Astrocyte (in vitro differentiated cells and primary cell): ENCODE measurements around the gene ALKBH2. TPM values are rescaled to one million over a fixed set of nuclear protein-coding genes. Genes with fewer than 3 reads are reported as not detected.

ENCODE experiments used
- DNase-seq: peaks from one replicate; pipeline ENCODE4 v3.0.0-alpha.2; 2010; ENCODE audit warnings: low read depth
- FAIRE-seq: peaks from 2 replicates; lab custom pipeline; 2011; peaks lifted over from hg19 to GRCh38; lab: Jason Lieb, UNC
- H2AFZ ChIP-seq: 2 replicates; pipeline ENCODE4 v1.6.0; 2012; ENCODE audit warnings: low read depth, low read length, inconsistent platforms
- H3K27ac ChIP-seq: 2 replicates; pipeline ENCODE4 v1.5.1; 2011; ENCODE audit warnings: low read depth, low read length, inconsistent platforms
- H3K27me3 ChIP-seq: 2 replicates; pipeline ENCODE4 v1.6.0; 2011; ENCODE audit warnings: low read length, inconsistent platforms; ENCODE audit not compliant: insufficient read depth
- H3K36me3 ChIP-seq: 2 replicates; pipeline ENCODE4 v1.5.1; 2011; ENCODE audit warnings: low read length, inconsistent platforms; ENCODE audit not compliant: insufficient read depth
- H3K4me1 ChIP-seq: 2 replicates; pipeline ENCODE4 v1.5.1; 2011; ENCODE audit warnings: low read length, inconsistent platforms; ENCODE audit not compliant: insufficient read depth
- H3K4me2 ChIP-seq: 2 replicates; pipeline ENCODE4 v1.6.0; 2012; ENCODE audit warnings: low read length, inconsistent platforms
- H3K4me3 ChIP-seq: 2 replicates; pipeline ENCODE4 v1.5.1; 2011; ENCODE audit warnings: low read depth, mild to moderate bottlenecking, low read length, inconsistent platforms; ENCODE audit not compliant: insufficient read depth
- H3K79me2 ChIP-seq: 2 replicates; pipeline ENCODE4 v1.6.0; 2012; ENCODE audit warnings: mild to moderate bottlenecking, low read length, inconsistent platforms; ENCODE audit not compliant: insufficient read depth
- H3K9ac ChIP-seq: 2 replicates; pipeline ENCODE4 v1.6.0; 2012; ENCODE audit warnings: mild to moderate bottlenecking, low read length, inconsistent platforms
- H3K9me3 ChIP-seq: 2 replicates; pipeline ENCODE4 v1.5.1; 2012; ENCODE audit warnings: low read depth, mild to moderate bottlenecking, low read length, inconsistent platforms; ENCODE audit not compliant: insufficient read depth
- H4K20me1 ChIP-seq: 2 replicates; pipeline ENCODE4 v1.6.0; 2012; ENCODE audit warnings: low read length, inconsistent platforms; ENCODE audit not compliant: insufficient read depth
- H3K27ac Mint-ChIP-seq: one replicate; pipeline ENCODE4 v1.8.0; 2021; ENCODE audit warnings: mild to moderate bottlenecking, mixed read lengths; ENCODE audit not compliant: unreplicated experiment
- H3K27me3 Mint-ChIP-seq: one replicate; pipeline ENCODE4 v1.8.0; 2021; ENCODE audit warnings: low read depth, mixed read lengths; ENCODE audit not compliant: unreplicated experiment
- H3K36me3 Mint-ChIP-seq: one replicate; pipeline ENCODE4 v1.8.0; 2021; ENCODE audit warnings: low read depth, mixed read lengths; ENCODE audit not compliant: unreplicated experiment
- H3K4me1 Mint-ChIP-seq: one replicate; pipeline ENCODE4 v1.8.0; 2021; ENCODE audit warnings: low read depth, mixed read lengths; ENCODE audit not compliant: unreplicated experiment
- H3K4me3 Mint-ChIP-seq: one replicate; pipeline ENCODE4 v1.8.0; 2021; ENCODE audit warnings: mild to moderate bottlenecking, moderate library complexity, mixed read lengths; ENCODE audit not compliant: unreplicated experiment
- H3K9me3 Mint-ChIP-seq: one replicate; pipeline ENCODE4 v1.8.0; 2021; ENCODE audit warnings: mild to moderate bottlenecking, mixed read lengths; ENCODE audit not compliant: unreplicated experiment
- EZH2 ChIP-seq: IDR thresholded peaks from 2 replicates; pipeline ENCODE4 v1.6.1; 2012; ENCODE audit warnings: mild to moderate bottlenecking, low read length, inconsistent platforms; ENCODE audit not compliant: insufficient read depth
- total RNA-seq: library from RNA; stranded (reverse); gene quantifications from 2 replicates; pipeline ENCODE4 v1.2.1, GENCODE V29; 2021
- TF ChIP-seq, protein P1 (sequence below): IDR thresholded peaks from 2 replicates; pipeline ENCODE4 v1.5.1; 2011; ENCODE audit warnings: low read depth, mild to moderate bottlenecking, inconsistent platforms, low read length, moderate library complexity; ENCODE audit not compliant: insufficient read depth

Gene ALKBH2
- total RNA-seq, 1 donor from 2014 or later = 5.1 TPM

DNA sequence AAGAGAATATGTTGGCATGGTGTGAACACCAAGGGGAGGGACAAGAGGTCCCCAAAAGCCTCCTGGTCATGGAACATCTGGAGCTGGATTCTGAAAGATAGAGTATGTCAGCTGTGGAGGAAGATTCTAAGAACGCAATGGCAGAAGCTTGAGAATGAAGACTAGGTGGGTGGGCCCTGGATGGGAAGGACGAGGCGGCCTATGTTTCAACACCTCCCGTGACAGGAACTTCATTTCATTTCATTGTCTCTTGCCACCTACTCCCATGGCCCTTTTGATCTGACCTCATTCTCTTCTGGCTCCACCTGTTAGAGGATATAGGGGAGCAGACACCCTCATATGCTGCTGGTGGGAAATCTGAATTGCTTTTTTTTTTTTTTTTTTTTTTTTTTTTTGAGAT lies 7.5 kb upstream of the ALKBH2 start:
- Mint-ChIP-seq H3K27ac (no peak overlapping the region), H3K27me3 (no peaks in the 10 kb centered on the region), H3K9me3 (no peaks in the 10 kb centered on the region), H3K36me3 (peaks cover 27% of the 10 kb centered on the region), H3K4me3 (no peak overlapping the region), H3K4me1 (peaks cover 22% of the 10 kb centered on the region)
- TF ChIP-seq, protein P1, sequence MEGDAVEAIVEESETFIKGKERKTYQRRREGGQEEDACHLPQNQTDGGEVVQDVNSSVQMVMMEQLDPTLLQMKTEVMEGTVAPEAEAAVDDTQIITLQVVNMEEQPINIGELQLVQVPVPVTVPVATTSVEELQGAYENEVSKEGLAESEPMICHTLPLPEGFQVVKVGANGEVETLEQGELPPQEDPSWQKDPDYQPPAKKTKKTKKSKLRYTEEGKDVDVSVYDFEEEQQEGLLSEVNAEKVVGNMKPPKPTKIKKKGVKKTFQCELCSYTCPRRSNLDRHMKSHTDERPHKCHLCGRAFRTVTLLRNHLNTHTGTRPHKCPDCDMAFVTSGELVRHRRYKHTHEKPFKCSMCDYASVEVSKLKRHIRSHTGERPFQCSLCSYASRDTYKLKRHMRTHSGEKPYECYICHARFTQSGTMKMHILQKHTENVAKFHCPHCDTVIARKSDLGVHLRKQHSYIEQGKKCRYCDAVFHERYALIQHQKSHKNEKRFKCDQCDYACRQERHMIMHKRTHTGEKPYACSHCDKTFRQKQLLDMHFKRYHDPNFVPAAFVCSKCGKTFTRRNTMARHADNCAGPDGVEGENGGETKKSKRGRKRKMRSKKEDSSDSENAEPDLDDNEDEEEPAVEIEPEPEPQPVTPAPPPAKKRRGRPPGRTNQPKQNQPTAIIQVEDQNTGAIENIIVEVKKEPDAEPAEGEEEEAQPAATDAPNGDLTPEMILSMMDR = no peak
- TF ChIP-seq EZH2 = no peak
- FAIRE-seq (no peak), DNase-seq (no peak)
- Histone ChIP-seq H2AFZ (no peak overlapping the region), H3K27me3 (no peaks in the 10 kb centered on the region), H4K20me1 (peaks cover 18% of the 10 kb centered on the region), H3K9me3 (no peaks in the 10 kb centered on the region), H3K79me2 (peaks cover 14% of the 10 kb centered on the region), H3K4me2 (no peak overlapping the region), H3K27ac (no peak overlapping the region), H3K4me3 (no peak overlapping the region), H3K36me3 (peaks cover 18% of the 10 kb centered on the region), H3K4me1 (peaks cover 18% of the 10 kb centered on the region), H3K9ac (no peak overlapping the region)

DNA sequence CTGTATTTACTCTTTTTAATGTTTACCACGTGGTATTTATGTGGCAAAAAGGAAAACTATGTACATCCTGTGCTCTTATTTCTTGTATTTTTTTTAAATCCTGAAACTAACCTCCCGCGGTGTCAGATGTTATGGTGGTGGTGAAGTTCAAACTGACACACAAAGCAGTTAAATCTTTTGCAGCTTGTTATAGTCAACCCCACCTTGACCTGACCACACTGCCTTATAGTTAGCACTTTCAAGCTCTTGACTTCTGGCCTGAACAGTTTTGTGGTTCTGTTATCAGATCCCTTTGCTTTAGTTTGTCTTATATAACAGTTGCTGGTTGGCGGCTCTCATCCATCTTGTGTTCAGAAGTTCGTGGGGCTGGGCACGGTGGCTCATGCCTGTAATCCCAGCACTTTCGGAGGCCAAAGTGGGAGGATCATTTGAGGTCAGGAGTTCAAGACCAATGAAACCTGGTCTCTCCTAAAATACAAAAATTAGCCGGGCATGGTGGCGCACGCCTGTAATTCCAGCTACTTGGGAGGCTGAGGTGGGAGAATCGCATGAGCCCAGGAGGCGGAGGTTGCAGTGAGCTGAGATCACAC lies 6.3 kb upstream of the ALKBH2 start:
- H3K27me3 ChIP-seq = no peaks in the 10 kb centered on the region
- peaks cover 10% of the 10 kb centered on the region for H4K20me1 ChIP-seq
- H3K4me3 ChIP-seq = peak overlapping the region; percentile 85
- H3K4me1 ChIP-seq = peaks cover 18% of the 10 kb centered on the region
- FAIRE-seq (no peak), DNase-seq (peak; percentile 14)
- H2AFZ ChIP-seq = no peak overlapping the region
- TF ChIP-seq, protein P1 = no peak
- TF ChIP-seq EZH2 = no peak
- H3K4me3 Mint-ChIP-seq = peak overlapping the region; percentile 92
- peak overlapping the region; percentile 86 for H3K9ac ChIP-seq
- H3K27ac Mint-ChIP-seq = no peak overlapping the region
- no peaks in the 10 kb centered on the region for H3K9me3 ChIP-seq
- peaks cover 22% of the 10 kb centered on the region for H3K36me3 Mint-ChIP-seq
- peaks cover 14% of the 10 kb centered on the region for H3K79me2 ChIP-seq
- H3K9me3 Mint-ChIP-seq = no peaks in the 10 kb centered on the region
- H3K4me1 Mint-ChIP-seq = peaks cover 22% of the 10 kb centered on the region
- no peak overlapping the region for H3K27ac ChIP-seq
- H3K27me3 Mint-ChIP-seq = peaks cover 2% of the 10 kb centered on the region
- H3K36me3 ChIP-seq = peaks cover 14% of the 10 kb centered on the region
- peak overlapping the region; percentile 93 for H3K4me2 ChIP-seq

DNA sequence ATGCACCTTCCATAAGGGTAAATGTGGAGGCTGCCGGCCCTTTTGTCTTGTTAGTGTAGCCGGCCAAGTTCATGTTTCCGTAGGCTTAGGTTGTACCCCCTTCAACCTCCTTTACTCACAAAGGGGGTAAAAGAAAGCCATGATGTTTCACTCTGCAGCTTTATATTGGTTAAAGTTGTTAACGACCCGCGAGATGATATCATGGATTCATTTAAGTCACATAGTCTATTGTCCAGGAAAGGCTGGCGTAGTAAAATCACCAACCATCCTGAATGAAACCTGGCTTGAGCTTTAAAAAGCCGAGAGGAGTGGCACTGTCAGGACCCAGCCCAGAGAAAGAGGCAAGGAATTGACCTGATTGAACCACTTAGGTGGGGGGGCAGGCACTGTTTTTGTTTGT lies 5.4 kb upstream of the ALKBH2 start:
- Mint-ChIP-seq H3K4me3 (peak overlapping the region; percentile 92), H3K4me1 (peaks cover 22% of the 10 kb centered on the region), H3K27me3 (peaks cover 2% of the 10 kb centered on the region), H3K27ac (peak overlapping the region; percentile 80), H3K36me3 (peaks cover 19% of the 10 kb centered on the region), H3K9me3 (no peaks in the 10 kb centered on the region)
- no peaks in the 10 kb centered on the region for H3K27me3 ChIP-seq
- peaks cover 14% of the 10 kb centered on the region for H3K79me2 ChIP-seq
- peak overlapping the region; percentile 85 for H3K4me3 ChIP-seq
- TF ChIP-seq EZH2 = no peak
- TF ChIP-seq, protein P1 = no peak
- H3K9ac ChIP-seq = peak overlapping the region; percentile 86
- H2AFZ ChIP-seq = peak overlapping the region; percentile 91
- H3K4me2 ChIP-seq = peak overlapping the region; percentile 93
- FAIRE-seq (no peak), DNase-seq (peak; percentile 8)
- H3K4me1 ChIP-seq = peaks cover 18% of the 10 kb centered on the region
- H4K20me1 ChIP-seq = peaks cover 10% of the 10 kb centered on the region
- H3K9me3 ChIP-seq = no peaks in the 10 kb centered on the region
- H3K36me3 ChIP-seq = peaks cover 13% of the 10 kb centered on the region
- H3K27ac ChIP-seq = peak overlapping the region; percentile 67
